Ishikawa (cell line): ENCODE data around the gene ENDOU.

ENCODE experiments used
- CEBPB ChIP-seq: IDR thresholded peaks from 2 replicates; pipeline ENCODE4 v1.6.1; 2012
- EGR1 ChIP-seq: IDR thresholded peaks from 2 replicates; pipeline ENCODE4 v1.6.1; 2012
- EP300 ChIP-seq: IDR thresholded peaks from 2 replicates; pipeline ENCODE4 v1.6.1; 2012; ENCODE audit warnings: borderline replicate concordance
- RAD21 ChIP-seq: IDR thresholded peaks from 2 replicates; pipeline ENCODE4 v1.6.1; 2012; ENCODE audit warnings: low read depth
- REST ChIP-seq: IDR thresholded peaks from 2 replicates; pipeline ENCODE4 v1.6.1; 2012; ENCODE audit warnings: low read depth, mild to moderate bottlenecking
- TAF1 ChIP-seq: IDR thresholded peaks from 2 replicates; pipeline ENCODE4 v1.6.1; 2012; ENCODE audit warnings: low read depth, mild to moderate bottlenecking
- ZBTB7A ChIP-seq: IDR thresholded peaks from 2 replicates; pipeline ENCODE4 v1.6.1; 2012; ENCODE audit warnings: low read depth
- TF ChIP-seq, protein P1 (sequence below): IDR thresholded peaks from 2 replicates; pipeline ENCODE4 v1.6.1; 2012

GRCh38 chr12:47743311-47743860 lies 18.1 kb upstream of the ENDOU start:
- TF ChIP-seq EP300 = peak; percentile 22; the same call in 1 of the 2 replicates
- no peak for TF ChIP-seq EGR1
- TF ChIP-seq, protein P1, sequence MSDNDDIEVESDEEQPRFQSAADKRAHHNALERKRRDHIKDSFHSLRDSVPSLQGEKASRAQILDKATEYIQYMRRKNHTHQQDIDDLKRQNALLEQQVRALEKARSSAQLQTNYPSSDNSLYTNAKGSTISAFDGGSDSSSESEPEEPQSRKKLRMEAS = 0 out of 2 replicates have a peak, but pooled peaks have one; percentile 30
- no peak for TF ChIP-seq REST
- 0 out of 2 replicates have a peak, but pooled peaks have one; percentile 36 for TF ChIP-seq ZBTB7A
- no peak for TF ChIP-seq RAD21
- no peak for TF ChIP-seq TAF1
- no peak for TF ChIP-seq CEBPB
